HCT116 (cell line): ENCODE data around the gene WNT9A. TPM values are rescaled to one million over a fixed set of nuclear protein-coding genes. Genes with fewer than 3 reads are reported as not detected.

ENCODE experiments used
- ATAC-seq: fragments of 200-7000 bp; cut with Tn5 transposase; 2 replicates; pipeline ENCODE4 v1.9.1; 2020; ENCODE audit warnings: mild to moderate bottlenecking, moderate library complexity
- BruUV-seq: library from RNA; stranded (reverse); fragments of 400-500 nt; replicated peaks from 2 replicates; lab custom pipeline; 2021; lab: Mats Ljungman, UMichigan
- CTCF ChIA-PET: fragments of 300-600 bp; sonication (Branson Sonifier 250); formaldehyde crosslinking; loops from one replicate; lab custom pipeline; 2021; ENCODE audit warnings: antibody characterized with exemption; lab: Charles Lee
- POLR2A ChIA-PET: fragments of 300-600, 350-600 bp; sonication (Branson Sonifier 250); formaldehyde crosslinking; loops from one replicate; lab custom pipeline; 2021; ENCODE audit warnings: antibody characterized with exemption; lab: Charles Lee
- RAD21 ChIA-PET, 2 experiments: fragments of 300-600 bp; sonication (Branson Sonifier 250); formaldehyde crosslinking; loops; one replicate each; lab custom pipeline; 2023; ENCODE audit warnings: low total read pairs in 2 of 2; ENCODE audit not compliant: uncharacterized antibody in 2 of 2, unreplicated experiment in 2 of 2, low non-redundant PET in 1 of 2; lab: Charles Lee
- DNase-seq: peaks from one replicate; pipeline ENCODE4 v3.0.0-alpha.2; 2010; ENCODE audit warnings: low read depth, low spot score
- H2AFZ ChIP-seq: fragments of 200-600 bp; shearing (Covaris generic), sonication (generic); 2 replicates; pipeline ENCODE4 v1.6.1; 2017; ENCODE audit warnings: low read depth, mixed run types, mixed read lengths, antibody characterized with exemption, low read length; ENCODE audit not compliant: poor library complexity, severe bottlenecking
- H3K27ac ChIP-seq: 2 replicates; pipeline ENCODE4 v1.5.1; 2012; ENCODE audit warnings: low read depth, low read length
- H3K27me3 ChIP-seq: fragments of 200-600 bp; sonication (generic); 2 replicates; pipeline ENCODE4 v1.6.1; 2016; ENCODE audit warnings: mixed run types, low read length, mixed read lengths; ENCODE audit not compliant: insufficient read depth
- H3K36me3 ChIP-seq, 2 experiments: fragments of 200-500 bp in 1 of 2; fragments of 200-600 bp in 1 of 2; sonication (Bioruptor generic) in 1 of 2; sonication (generic) in 1 of 2; 2 replicates each; pipeline versions ENCODE4 v1.5.1 to v1.6.1; 2014 to 2016; ENCODE audit warnings: low read length in 2 of 2, inconsistent platforms in 1 of 2, mixed read lengths in 1 of 2, mixed run types in 1 of 2; ENCODE audit not compliant: insufficient read depth in 2 of 2, control insufficient read depth in 1 of 2
- H3K4me1 ChIP-seq, 2 experiments: fragments of 200-600 bp in 1 of 2; sonication (generic) in 1 of 2; 2 replicates each; pipeline versions ENCODE4 v1.5.1 to v1.6.1; 2012 to 2017; ENCODE audit warnings: low read length in 2 of 2, inconsistent platforms in 1 of 2, mild to moderate bottlenecking in 1 of 2, mixed read lengths in 1 of 2, mixed run types in 1 of 2, moderate library complexity in 1 of 2; ENCODE audit not compliant: insufficient read depth in 2 of 2, control insufficient read depth in 1 of 2
- H3K4me2 ChIP-seq: fragments of 200-600 bp; sonication (generic); 2 replicates; pipeline ENCODE4 v1.6.1; 2017; ENCODE audit warnings: mixed run types, low read length, mixed read lengths
- H3K4me3 ChIP-seq, 2 experiments: fragments of 200-600 bp in 1 of 2; sonication (generic) in 1 of 2; replicated peaks in 1 of 2; 2 replicates each; pipeline ENCODE4 v1.5.1; 2011 to 2016; ENCODE audit warnings: low read length in 2 of 2, control low read depth in 1 of 2, low read depth in 1 of 2, mild to moderate bottlenecking in 1 of 2, mixed read lengths in 1 of 2, mixed run types in 1 of 2
- H3K79me2 ChIP-seq: fragments of 200-600 bp; sonication (generic); 2 replicates; pipeline ENCODE4 v1.6.1; 2017; ENCODE audit warnings: mild to moderate bottlenecking, mixed run types, low read length, moderate library complexity, mixed read lengths; ENCODE audit not compliant: insufficient read depth
- H3K9ac ChIP-seq: fragments of 200-600 bp; sonication (generic); 2 replicates; pipeline ENCODE4 v1.6.1; 2016; ENCODE audit warnings: low read length, mixed read lengths
- H3K9me2 ChIP-seq: fragments of 200-600 bp; sonication (generic), shearing (Covaris generic); 2 replicates; pipeline ENCODE4 v1.6.1; 2017; ENCODE audit warnings: mixed run types, mild to moderate bottlenecking, moderate library complexity; ENCODE audit not compliant: insufficient read depth
- H3K9me3 ChIP-seq, 2 experiments: fragments of 200-500 bp in 1 of 2; fragments of 200-600 bp in 1 of 2; sonication (Bioruptor generic) in 1 of 2; sonication (generic) in 1 of 2; 2 replicates each; pipeline ENCODE4 v1.6.1; 2014 to 2017; ENCODE audit warnings: low read length in 2 of 2, mixed read lengths in 2 of 2, inconsistent platforms in 1 of 2, low read depth in 1 of 2, mild to moderate bottlenecking in 1 of 2, mixed run types in 1 of 2, moderate library complexity in 1 of 2; ENCODE audit not compliant: control insufficient read depth in 1 of 2, insufficient read depth in 1 of 2
- H4K20me1 ChIP-seq: fragments of 200-600 bp; sonication (generic), shearing (Covaris generic); 2 replicates; pipeline ENCODE4 v1.6.1; 2017; ENCODE audit warnings: mixed run types, mild to moderate bottlenecking, moderate library complexity; ENCODE audit not compliant: insufficient read depth
- CEBPB ChIP-seq: IDR thresholded peaks from 2 replicates; pipeline ENCODE4 v1.6.1; 2012; ENCODE audit warnings: low read depth
- ELF1 ChIP-seq: IDR thresholded peaks from 2 replicates; pipeline ENCODE4 v1.6.1; 2012; ENCODE audit warnings: low read depth, borderline replicate concordance
- EZH2 ChIP-seq: fragments of 200-600 bp; sonication (generic); IDR thresholded peaks from 2 replicates; pipeline ENCODE4 v1.6.1; 2017; ENCODE audit warnings: antibody characterized with exemption, mixed run types
- RAD21 ChIP-seq: IDR thresholded peaks from 2 replicates; pipeline ENCODE4 v1.6.1; 2012; ENCODE audit warnings: low read depth, mild to moderate bottlenecking
- SIN3A ChIP-seq: IDR thresholded peaks from 2 replicates; pipeline ENCODE4 v1.6.1; 2012; ENCODE audit warnings: low read depth
- SP1 ChIP-seq: IDR thresholded peaks from 2 replicates; pipeline ENCODE4 v1.6.1; 2012; ENCODE audit warnings: low read depth
- intact Hi-C: fragments of 100-400 bp; cut with micrococcal nuclease; formaldehyde crosslinking; loops from 2 replicates; pipeline ENCODE4 v1.10.0; 2022
- total RNA-seq: library from RNA; stranded (reverse); gene quantifications from one replicate; pipeline ENCODE4 v1.2.1, GENCODE V29; 2021; ENCODE audit not compliant: unreplicated experiment

Gene WNT9A
- total RNA-seq, 1 experiment from 2014 or later, result 5.6 TPM

- TF ChIP-seq RAD21, result no peak
- TF ChIP-seq SIN3A, result no peak
Observed at GRCh38 chr1:227955808-227956207, 8.1 kb upstream of the WNT9A start (continued).

DNA sequence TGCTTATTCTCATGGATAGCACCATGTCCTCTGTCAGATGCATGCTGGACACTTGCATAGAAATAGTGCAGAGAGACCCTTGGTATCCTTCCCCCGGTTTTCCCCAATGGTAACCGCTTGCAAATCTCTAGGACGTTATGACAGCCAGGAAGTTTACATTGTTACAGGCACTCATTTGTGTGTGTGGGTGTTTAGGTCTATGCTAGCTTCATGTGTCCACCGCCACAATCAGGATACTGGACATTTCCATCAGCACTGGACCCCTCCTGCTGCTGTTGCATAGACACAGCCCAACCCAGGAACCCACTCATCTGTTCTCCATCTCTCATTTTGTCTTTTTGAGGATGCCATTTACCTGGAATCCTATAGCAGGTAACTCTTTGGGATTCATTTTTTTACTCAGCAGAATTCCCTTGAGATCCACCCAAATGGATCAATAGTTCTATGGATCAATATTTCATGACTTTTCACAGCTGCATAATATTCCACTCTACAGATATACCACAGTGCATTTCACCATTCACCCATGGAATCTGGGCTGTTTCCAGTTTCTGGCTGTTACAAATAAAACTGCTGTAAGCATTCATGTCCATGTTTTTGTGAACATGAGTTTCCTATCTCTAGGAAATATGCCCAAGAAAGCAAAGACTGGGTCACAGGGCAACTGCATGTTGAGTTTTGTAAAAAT lies 6.6 kb upstream of the WNT9A start:
- Histone ChIP-seq H2AFZ (no peak overlapping the region), H3K4me3 (no peak overlapping the region), H3K27me3 (no peaks in the 10 kb centered on the region), H3K9me2 (no peaks in the 10 kb centered on the region), H3K4me2 (no peak overlapping the region), H3K79me2 (no peaks in the 10 kb centered on the region), H3K9me3 (no peaks in the 10 kb centered on the region; a peak in 1 of 4 replicates), H3K9ac (no peak overlapping the region), H3K36me3 (no peaks in the 10 kb centered on the region), H3K27ac (no peak overlapping the region), H3K4me1 (peaks cover 0 to 11% of the 10 kb centered on the region in 2 experiments; a peak in 1 of 4 replicates), H4K20me1 (no peaks in the 10 kb centered on the region)
- BruUV-seq, result no TSS peak
- TF ChIP-seq ELF1 (no peak), CEBPB (no peak)
- ATAC-seq (peak; percentile 7; the same call in 1 of the 2 replicates), DNase-seq (no peak)
- intact Hi-C loops, result no loop called here
- CTCF ChIA-PET, result interaction anchor here (0.8 to 1.4 kb wide), 6 partner anchors 45 to 505 kb away, joined by 3 to 7 read pairs (median 4); no protein-coding TSS in a partner anchor
- RAD21 ChIA-PET, result interaction anchor here in 1 of 2 experiments (1.2 kb wide), 1 partner anchor 219 kb away, joined by 3 read pairs; the partner anchor contains the start of genes JMJD4 and SNAP47
- POLR2A ChIA-PET, result no interaction called here

GRCh38 chr1:227953022-227953412 lies 5.3 kb upstream of the WNT9A start:
- POLR2A ChIA-PET, result no interaction called here
- no TSS peak for BruUV-seq

More at GRCh38 chr1:227953022-227953412, 5.3 kb upstream of the WNT9A start:
- H3K4me2 ChIP-seq, result no peak overlapping the region
- no peak overlapping the region for H3K4me3 ChIP-seq
- no peak for ATAC-seq
- peaks cover 5 to 22% of the 10 kb centered on the region in 2 experiments; a peak in 3 of 4 replicates for H3K4me1 ChIP-seq
- H3K27me3 ChIP-seq, result no peaks in the 10 kb centered on the region
- no peak overlapping the region for H3K27ac ChIP-seq
- H3K79me2 ChIP-seq, result no peaks in the 10 kb centered on the region
- no peaks in the 10 kb centered on the region for H4K20me1 ChIP-seq
- no peaks in the 10 kb centered on the region for H3K9me2 ChIP-seq
- no peaks in the 10 kb centered on the region for H3K36me3 ChIP-seq
- DNase-seq, result no peak
- ChIA-PET RAD21 (interaction anchor here in 1 of 2 experiments (0.7 to 1.2 kb wide), 2 partner anchors 218 to 504 kb away, joined by 3 read pairs; partner anchors contain the start of genes JMJD4 and SNAP47), CTCF (interaction anchor here (0.8 to 1.4 kb wide), 4 partner anchors 9 to 189 kb away, joined by 3 to 4 read pairs (median 4); no protein-coding TSS in a partner anchor)
- no peaks in the 10 kb centered on the region; a peak in 1 of 4 replicates for H3K9me3 ChIP-seq
- TF ChIP-seq EZH2 (no peak), SP1 (no peak), RAD21 (no peak)
- TF ChIP-seq, all 23 proteins: peak for 0
- intact Hi-C loops, result no loop called here
- no peak overlapping the region for H2AFZ ChIP-seq
- H3K9ac ChIP-seq, result no peak overlapping the region
